ENCODE data around the gene PLPPR2. TPM values are rescaled to one million over a fixed set of nuclear protein-coding genes. Genes with fewer than 3 reads are reported as not detected.
A peak's percentile ranks its signal among the peaks of the same experiment; 100 is the strongest.

PLPPR2 gene
- total RNA-seq, 1 donor from 2014 or later: 6.7 TPM

DNA sequence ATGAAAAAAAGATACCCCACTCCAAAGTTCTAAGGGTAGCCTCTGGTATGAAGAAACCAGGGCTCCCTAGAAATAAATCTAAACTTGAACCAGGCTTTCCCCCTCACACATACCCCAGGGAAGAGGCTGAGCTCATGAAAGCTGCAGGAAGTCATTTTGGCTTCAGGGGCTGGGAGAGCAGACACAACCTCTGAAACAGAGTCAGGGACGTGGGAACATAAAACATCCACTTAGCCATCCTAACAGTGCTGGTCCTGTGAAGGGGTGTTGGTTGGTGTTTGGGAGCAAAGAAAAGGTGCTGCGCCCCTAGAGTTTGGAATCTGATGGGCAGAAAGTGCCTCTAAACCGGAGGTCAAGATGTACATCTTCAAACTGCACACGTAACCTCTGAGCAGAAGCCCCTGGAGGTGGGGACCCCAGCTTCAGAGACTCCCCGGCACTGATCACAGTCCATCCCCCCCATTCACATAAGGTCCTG, 31.6 kb upstream of the PLPPR2 start:
- TF ChIP-seq, protein P1, sequence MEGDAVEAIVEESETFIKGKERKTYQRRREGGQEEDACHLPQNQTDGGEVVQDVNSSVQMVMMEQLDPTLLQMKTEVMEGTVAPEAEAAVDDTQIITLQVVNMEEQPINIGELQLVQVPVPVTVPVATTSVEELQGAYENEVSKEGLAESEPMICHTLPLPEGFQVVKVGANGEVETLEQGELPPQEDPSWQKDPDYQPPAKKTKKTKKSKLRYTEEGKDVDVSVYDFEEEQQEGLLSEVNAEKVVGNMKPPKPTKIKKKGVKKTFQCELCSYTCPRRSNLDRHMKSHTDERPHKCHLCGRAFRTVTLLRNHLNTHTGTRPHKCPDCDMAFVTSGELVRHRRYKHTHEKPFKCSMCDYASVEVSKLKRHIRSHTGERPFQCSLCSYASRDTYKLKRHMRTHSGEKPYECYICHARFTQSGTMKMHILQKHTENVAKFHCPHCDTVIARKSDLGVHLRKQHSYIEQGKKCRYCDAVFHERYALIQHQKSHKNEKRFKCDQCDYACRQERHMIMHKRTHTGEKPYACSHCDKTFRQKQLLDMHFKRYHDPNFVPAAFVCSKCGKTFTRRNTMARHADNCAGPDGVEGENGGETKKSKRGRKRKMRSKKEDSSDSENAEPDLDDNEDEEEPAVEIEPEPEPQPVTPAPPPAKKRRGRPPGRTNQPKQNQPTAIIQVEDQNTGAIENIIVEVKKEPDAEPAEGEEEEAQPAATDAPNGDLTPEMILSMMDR (IDR thresholded peaks at IDR 0.05; ENCODE audit: insufficient read depth, low read length, poor library complexity, severe bottlenecking): no peak
- no peak overlapping the region for H3K4me3 ChIP-seq (ENCODE audit: low read depth, low read length)
- H3K27me3 ChIP-seq (ENCODE audit: control insufficient read depth, insufficient read depth, low read length): no peaks in the 10 kb centered on the region
- H3K36me3 ChIP-seq (ENCODE audit: control insufficient read depth, insufficient read depth, low read length): peaks cover 1% of the 10 kb centered on the region
- no peak for DNase-seq (ENCODE audit: low read depth)

GRCh38 chr19:11324079-11324661, 31.1 kb upstream of the PLPPR2 start:
- Histone ChIP-seq H3K27me3 (ENCODE audit: control insufficient read depth, insufficient read depth, low read length) (no peaks in the 10 kb centered on the region), H3K36me3 (ENCODE audit: control insufficient read depth, insufficient read depth, low read length) (peaks cover 1% of the 10 kb centered on the region), H3K4me3 (ENCODE audit: low read depth, low read length) (no peak overlapping the region)
- DNase-seq (ENCODE audit: low read depth): peak; percentile 88
- TF ChIP-seq, protein P1 (IDR thresholded peaks at IDR 0.05; ENCODE audit: insufficient read depth, low read length, poor library complexity, severe bottlenecking): no peak

DNA sequence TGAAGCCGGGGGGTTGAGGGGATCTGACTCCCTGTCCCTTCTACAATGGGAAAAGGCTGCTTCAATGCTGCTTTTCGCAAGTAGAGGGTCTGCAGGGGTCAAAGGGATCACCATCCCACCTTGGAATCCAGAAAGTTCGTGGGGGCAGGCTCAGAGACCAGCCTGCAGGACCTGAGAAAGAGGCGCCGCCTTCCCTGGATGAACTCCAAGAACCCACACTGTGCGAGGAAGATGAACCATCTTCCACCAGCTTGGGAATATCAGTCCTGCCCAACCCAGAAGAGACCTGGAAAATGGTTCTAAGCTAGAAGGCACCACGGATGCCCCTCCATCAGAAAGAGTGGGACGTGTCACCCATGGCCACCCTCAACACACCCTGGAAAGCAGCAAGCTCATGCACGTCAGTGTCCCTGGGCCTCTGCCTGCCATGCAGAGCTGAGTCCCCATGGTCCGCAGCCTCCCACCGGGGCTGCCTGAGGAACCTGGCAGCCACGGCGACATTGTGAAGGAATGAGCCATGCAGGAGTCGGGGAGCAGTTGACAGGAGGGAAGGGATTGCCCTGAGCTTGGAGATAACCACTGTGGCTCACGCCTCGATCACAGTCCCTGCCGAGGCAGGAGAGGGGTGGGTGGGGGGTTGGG, 30.4 kb upstream of the PLPPR2 start:
- H3K4me3 ChIP-seq (ENCODE audit: low read depth, low read length): no peak overlapping the region
- H3K36me3 ChIP-seq (ENCODE audit: control insufficient read depth, insufficient read depth, low read length): peaks cover 1% of the 10 kb centered on the region
- H3K27me3 ChIP-seq (ENCODE audit: control insufficient read depth, insufficient read depth, low read length): no peaks in the 10 kb centered on the region
- DNase-seq (ENCODE audit: low read depth): no peak
- TF ChIP-seq, protein P1 (IDR thresholded peaks at IDR 0.05; ENCODE audit: insufficient read depth, low read length, poor library complexity, severe bottlenecking): no peak

DNA sequence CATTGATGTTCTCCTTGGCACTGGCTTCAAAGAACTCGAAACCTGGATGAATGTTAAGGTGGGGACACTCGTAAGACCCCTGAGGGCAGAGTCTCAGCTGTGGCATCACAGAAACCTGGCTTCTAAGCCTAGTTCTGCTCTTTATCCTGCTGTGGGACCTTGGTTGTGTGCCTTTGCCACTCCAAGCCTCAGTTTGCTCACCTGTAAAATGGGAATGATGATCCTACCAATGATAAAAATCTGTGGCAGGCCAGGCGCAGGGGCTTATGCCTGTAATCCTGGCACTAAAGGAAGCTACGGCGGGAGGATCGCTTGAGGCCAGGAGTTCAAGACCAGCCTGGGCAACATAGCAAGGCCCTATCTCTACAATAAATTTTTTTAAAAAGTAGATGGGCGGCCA, 29.7 kb upstream of the PLPPR2 start:
- Histone ChIP-seq H3K4me3 (ENCODE audit: low read depth, low read length) (no peak overlapping the region), H3K27me3 (ENCODE audit: control insufficient read depth, insufficient read depth, low read length) (no peaks in the 10 kb centered on the region), H3K36me3 (ENCODE audit: control insufficient read depth, insufficient read depth, low read length) (peaks cover 1% of the 10 kb centered on the region)
- TF ChIP-seq, protein P1 (IDR thresholded peaks at IDR 0.05; ENCODE audit: insufficient read depth, low read length, poor library complexity, severe bottlenecking): no peak
- DNase-seq (ENCODE audit: low read depth): no peak

- Histone ChIP-seq H3K4me3 (ENCODE audit: low read depth, low read length) (no peak overlapping the region), H3K27me3 (ENCODE audit: control insufficient read depth, insufficient read depth, low read length) (no peaks in the 10 kb centered on the region), H3K36me3 (ENCODE audit: control insufficient read depth, insufficient read depth, low read length) (peaks cover 2% of the 10 kb centered on the region)
- TF ChIP-seq, protein P1 (IDR thresholded peaks at IDR 0.05; ENCODE audit: insufficient read depth, low read length, poor library complexity, severe bottlenecking): no peak
- DNase-seq (ENCODE audit: low read depth): no peak
Measured at GRCh38 chr19:11330127-11330526, 25.1 kb upstream of the PLPPR2 start.
